HG03575 (cell line): ENCODE measurements around the gene KIAA1958.

Experiments used
- ATAC-seq: cut with Tn5 transposase; IDR thresholded peaks from one replicate; pipeline ENCODE4 v1.9.1; 2021; ENCODE audit not compliant: unreplicated experiment, insufficient number of reproducible peaks, low FRiP score; ENCODE audit errors: extremely low read depth

KIAA1958 gene

GRCh38 chr9:112680731-112681402 is 194.2 kb downstream of the KIAA1958 start:
- no peak for ATAC-seq

DNA sequence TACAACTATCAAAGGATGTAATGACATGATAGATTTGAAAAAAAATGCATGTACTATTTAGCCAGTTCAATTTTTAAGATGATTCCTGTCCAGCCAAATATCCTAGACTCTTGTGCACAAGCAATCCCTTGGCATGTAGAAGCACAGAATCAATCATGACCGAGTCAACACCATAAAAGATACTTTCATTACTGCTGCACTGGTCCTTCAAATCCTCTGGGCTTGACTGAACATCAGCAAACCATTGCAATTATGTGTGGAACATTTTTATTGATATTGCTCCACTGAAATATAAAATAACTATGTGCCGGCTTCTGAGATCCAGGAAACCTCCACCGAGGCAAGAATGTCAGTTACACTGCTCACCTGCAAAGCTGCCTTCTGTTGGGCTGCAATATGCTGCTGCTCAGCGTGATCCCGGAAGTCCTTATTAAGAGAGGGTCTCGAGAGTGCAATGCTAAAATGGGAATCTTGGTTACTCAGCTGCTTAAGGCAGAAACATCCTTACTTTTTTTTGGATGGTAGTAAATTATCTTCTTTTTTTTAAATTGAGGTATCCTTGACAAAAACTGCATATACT is 202.6 kb downstream of the KIAA1958 start:
- no peak for ATAC-seq

- ATAC-seq = no peak
These were observed 208.3 kb downstream of the KIAA1958 start for GRCh38 chr9:112694706-112695555.

DNA sequence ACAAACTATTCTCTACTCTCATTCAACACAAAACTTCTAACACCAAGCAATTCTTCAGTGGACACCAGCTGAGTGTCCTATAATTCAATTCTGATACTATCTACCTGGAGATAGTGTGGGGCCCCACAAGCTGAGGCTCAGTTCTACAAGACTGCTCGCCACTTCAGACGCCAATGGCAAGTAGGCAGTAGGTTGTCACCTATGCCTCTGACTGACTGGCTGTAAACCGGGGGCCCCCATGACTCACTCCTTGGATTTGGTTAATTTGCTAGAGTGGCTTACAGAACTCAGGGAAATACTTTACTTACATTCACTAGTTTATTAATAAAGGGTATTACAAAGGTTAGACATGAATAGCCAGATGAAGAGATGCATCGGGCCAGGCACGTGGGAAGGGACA is 209.8 kb downstream of the KIAA1958 start:
- no peak for ATAC-seq

DNA sequence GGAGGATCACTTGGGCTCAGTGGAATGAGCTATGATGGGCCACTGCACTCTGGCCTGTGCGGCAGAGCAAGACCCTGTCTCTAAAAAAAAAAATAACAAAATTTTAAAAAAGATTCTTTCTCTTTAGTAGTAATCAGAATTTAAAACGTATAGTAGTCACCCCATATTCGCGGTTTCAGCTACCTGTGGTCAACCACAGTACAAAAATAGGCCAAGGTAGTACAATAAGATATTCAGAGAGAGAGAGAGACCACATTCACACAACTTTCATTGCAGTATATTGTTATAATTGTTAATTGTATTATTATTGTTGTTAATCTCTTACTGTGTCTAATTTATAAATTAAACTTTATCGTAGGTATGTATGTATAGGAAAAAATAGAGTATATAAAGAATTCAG is 212.6 kb downstream of the KIAA1958 start:
- ATAC-seq = peak; percentile 75

- ATAC-seq = no peak
These were observed 213.5 kb downstream of the KIAA1958 start for GRCh38 chr9:112700085-112700484.

DNA sequence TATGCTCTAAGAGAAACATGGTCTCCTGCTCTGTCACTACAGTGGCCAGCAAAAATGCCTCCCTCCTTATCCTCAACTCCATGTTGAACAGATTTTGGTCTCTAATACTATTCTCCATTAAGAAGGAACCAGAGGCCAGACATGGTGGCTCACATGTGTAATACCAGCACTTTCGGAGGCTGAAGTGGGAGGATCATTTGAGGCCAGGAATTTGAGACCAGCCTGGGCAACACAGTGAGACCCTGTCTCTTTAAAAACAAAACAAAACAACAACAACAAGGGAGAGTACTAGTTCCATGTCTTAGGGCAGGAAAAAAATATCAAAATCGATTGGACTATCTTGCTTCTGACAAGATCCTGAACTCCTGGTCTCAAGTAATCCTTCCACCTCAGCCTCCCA is 216.7 kb downstream of the KIAA1958 start:
- no peak for ATAC-seq

DNA sequence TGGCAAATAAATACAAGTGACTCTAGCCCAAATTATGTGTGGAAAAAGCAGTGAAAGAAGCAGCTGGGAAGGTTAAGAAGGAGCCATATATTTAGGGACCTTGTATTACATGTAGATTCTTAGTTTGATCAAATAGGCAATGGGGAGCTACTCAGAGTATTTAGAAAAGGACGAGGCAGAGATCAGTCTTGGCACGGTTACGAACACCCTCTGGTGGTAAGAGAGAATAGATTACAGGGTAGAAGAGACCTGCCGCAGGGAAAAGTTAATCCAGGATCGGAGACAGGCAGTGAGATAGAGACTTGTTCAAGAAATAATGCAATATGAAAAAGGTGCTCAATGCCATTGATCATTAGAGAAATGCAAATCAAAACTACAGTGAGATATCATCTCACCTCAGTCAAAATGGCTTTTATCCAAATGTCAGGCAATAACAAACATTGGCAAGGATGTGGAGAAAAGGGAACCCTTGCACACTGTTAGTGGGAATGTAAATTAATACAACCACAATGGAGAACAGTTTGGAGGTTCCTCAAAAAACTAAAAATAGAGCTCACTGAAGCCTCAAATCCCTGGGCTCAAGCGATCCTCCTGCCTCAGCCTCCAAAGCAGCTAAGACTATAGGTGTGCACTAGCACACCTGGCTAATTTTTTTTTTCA is 219.3 kb downstream of the KIAA1958 start:
- no peak for ATAC-seq

DNA sequence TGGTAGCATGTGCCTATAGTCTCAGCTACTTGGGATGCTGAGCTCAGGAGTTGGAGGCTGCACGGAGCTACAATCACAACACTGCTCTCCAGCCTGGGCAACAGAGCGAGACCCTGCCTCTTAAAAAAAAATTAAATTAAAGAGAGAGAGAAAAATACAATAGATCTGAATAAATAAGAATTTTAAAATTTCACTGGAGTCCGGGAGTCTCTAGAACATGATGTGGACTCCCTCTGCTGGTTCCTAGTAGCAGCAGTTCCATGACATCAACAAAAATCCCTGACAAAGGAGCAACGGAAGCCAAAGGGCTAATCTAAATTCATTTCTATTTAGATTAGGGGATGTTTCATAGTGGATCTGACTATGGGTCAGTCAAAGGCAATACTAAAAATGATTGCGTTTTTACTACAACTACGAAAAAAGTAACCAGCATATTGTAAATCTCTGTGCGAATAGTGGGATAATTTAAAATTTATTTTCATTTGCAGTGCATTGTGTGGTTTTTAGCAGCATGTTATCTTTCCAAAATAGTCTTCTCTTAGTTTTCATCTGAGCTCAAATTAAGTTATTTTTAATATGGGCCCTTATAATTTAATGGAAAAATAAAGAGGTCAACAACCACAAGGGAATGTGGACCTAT is 224.5 kb downstream of the KIAA1958 start:
- ATAC-seq = no peak

DNA sequence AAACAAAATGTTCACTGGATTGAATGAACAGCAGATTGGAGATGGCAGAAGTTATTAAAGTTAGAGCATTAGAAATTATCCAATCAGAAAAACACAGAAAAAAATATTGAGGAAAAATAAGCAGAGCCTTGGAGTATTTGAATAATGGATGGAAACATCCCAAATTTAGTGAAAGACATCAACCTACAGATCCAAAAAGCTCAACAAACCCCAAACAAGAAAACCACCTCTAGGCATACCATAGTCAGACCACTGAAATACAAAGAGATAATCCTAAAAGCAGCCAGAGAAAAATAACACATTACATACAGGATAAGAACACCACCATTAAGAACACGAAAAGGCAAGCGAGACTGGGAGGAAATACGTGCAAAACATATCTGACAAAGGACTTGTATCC is 226.1 kb downstream of the KIAA1958 start:
- no peak for ATAC-seq

DNA sequence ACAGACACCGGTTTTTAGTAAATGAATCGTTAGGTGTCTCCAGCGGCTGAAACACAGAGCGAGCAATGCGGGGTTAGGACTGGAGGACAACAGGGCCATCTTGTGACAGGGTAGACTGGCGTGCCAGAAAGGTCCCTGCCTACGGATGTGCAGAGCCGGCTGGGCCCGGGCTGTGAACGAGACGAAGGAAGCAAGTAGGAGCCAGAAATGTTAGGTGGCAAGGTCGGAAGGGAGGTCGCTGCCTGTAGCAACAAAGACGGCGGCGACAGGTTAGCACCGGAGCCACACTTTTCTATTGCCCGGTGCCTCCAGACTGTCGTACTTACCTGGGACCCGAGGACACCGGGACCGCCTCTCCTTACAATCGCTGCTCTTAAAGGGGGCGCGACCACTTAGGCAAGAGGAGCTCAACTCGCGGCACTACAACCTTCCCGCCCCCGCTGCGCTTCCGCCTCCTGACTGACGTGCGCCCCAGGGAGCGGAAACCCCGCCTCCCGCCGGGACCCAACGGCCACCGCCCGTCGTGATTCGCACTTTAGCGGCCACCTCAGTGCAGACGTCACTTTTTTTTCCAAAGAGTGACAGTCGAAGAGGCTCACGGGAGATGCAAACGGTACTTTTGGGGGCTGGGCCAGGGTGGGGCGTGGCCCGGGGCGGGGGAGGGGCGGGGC is 231.2 kb downstream of the KIAA1958 start, which contains the start of gene INIP:
Gene INIP, minus strand, starts transcription at position 457 of the 671 bp plus-strand sequence. CDS start 1,632 bp downstream, outside the sequence.
- peak; percentile 43 for ATAC-seq
